HEK293 (cell line): ENCODE results near the gene CACNA1H.

Experiments
- CTCF ChIA-PET: fragments of 350-600 bp; formaldehyde crosslinking; extraction: SDS; loops from one replicate; lab custom pipeline; 2021; ENCODE audit warnings: antibody characterized with exemption; lab: Yijun Ruan, JAX
- POLR2A ChIA-PET: fragments of 300-600 bp; formaldehyde crosslinking; extraction: SDS; loops from one replicate; lab custom pipeline; 2020; ENCODE audit warnings: antibody characterized with exemption, inconsistent platforms; lab: Yijun Ruan, JAX
- H3K27ac ChIP-seq: fragments of 200-500 bp; sonication (Bioruptor generic); 2 replicates; pipeline ENCODE4 v1.5.1; 2014; ENCODE audit warnings: low read depth, low read length, control low read depth, inconsistent platforms; ENCODE audit errors: extremely low read depth
- H3K36me3 ChIP-seq, 2 experiments: fragments of 200-500 bp in 1 of 2; sonication (Bioruptor generic) in 1 of 2; 1 replicate in 1 of 2; 2 replicates in 1 of 2; pipeline ENCODE4 v1.5.1; 2014 to 2017; ENCODE audit warnings: inconsistent platforms in 2 of 2, low read length in 2 of 2; ENCODE audit not compliant: control insufficient read depth in 2 of 2, insufficient read depth in 1 of 2
- H3K4me1 ChIP-seq: fragments of 200-500 bp; sonication (Bioruptor generic); 2 replicates; pipeline ENCODE4 v1.5.1; 2014; ENCODE audit warnings: mild to moderate bottlenecking, low read length, inconsistent platforms; ENCODE audit not compliant: control insufficient read depth, insufficient read depth
- H3K4me3 ChIP-seq: 2 replicates; pipeline ENCODE4 v1.5.1; 2011; ENCODE audit warnings: low read depth, mild to moderate bottlenecking, control low read depth, low read length, moderate library complexity
- H3K9me3 ChIP-seq: fragments of 200-500 bp; sonication (Bioruptor generic); 2 replicates; pipeline ENCODE4 v1.5.1; 2014; ENCODE audit warnings: low read depth, low read length, inconsistent platforms; ENCODE audit not compliant: control insufficient read depth, insufficient read depth
- GLIS2 ChIP-seq: fragments of 450-650 bp; formaldehyde crosslinking; IDR thresholded peaks from 2 replicates; pipeline ENCODE4 v1.5.1; 2016; ENCODE audit warnings: missing biosample characterization, missing genetic modification characterization
- KLF1 ChIP-seq: fragments of 450-650 bp; formaldehyde crosslinking; IDR thresholded peaks from 2 replicates; pipeline ENCODE4 v1.5.1; 2016; ENCODE audit warnings: missing biosample characterization, missing genetic modification characterization
- OVOL3 ChIP-seq: fragments of 450-650 bp; formaldehyde crosslinking; IDR thresholded peaks from 2 replicates; pipeline ENCODE4 v1.5.1; 2016; ENCODE audit warnings: missing biosample characterization, missing genetic modification characterization
- RBAK ChIP-seq: fragments of 450-650 bp; formaldehyde crosslinking; IDR thresholded peaks from 2 replicates; pipeline ENCODE4 v1.5.1; 2016; ENCODE audit warnings: missing biosample characterization, missing genetic modification characterization
- SALL2 ChIP-seq: fragments of 450-650 bp; formaldehyde crosslinking; IDR thresholded peaks from 2 replicates; pipeline ENCODE4 v1.5.0; 2017; ENCODE audit warnings: missing biosample characterization, mild to moderate bottlenecking, missing genetic modification characterization, borderline replicate concordance
- ZNF112 ChIP-seq: fragments of 450-650 bp; formaldehyde crosslinking; IDR thresholded peaks from 2 replicates; pipeline ENCODE4 v1.5.0; 2017; ENCODE audit warnings: missing biosample characterization, missing genetic modification characterization
- ZNF157 ChIP-seq: fragments of 450-650 bp; formaldehyde crosslinking; IDR thresholded peaks from 2 replicates; pipeline ENCODE4 v1.5.1; 2016; ENCODE audit warnings: missing biosample characterization, missing genetic modification characterization
- ZNF571 ChIP-seq: fragments of 450-650 bp; formaldehyde crosslinking; IDR thresholded peaks from 2 replicates; pipeline ENCODE4 v1.5.0; 2017; ENCODE audit warnings: missing biosample characterization, missing genetic modification characterization
- ZNF777 ChIP-seq: fragments of 450-650 bp; formaldehyde crosslinking; IDR thresholded peaks from 2 replicates; pipeline ENCODE4 v1.5.1; 2017; ENCODE audit warnings: missing biosample characterization, missing genetic modification characterization, borderline replicate concordance
- TF ChIP-seq, protein P1 (sequence below): fragments of 450-650 bp; formaldehyde crosslinking; IDR thresholded peaks from 2 replicates; pipeline ENCODE4 v1.5.1; 2016; ENCODE audit warnings: missing biosample characterization, missing genetic modification characterization
- TF ChIP-seq, protein P2 (sequence below): fragments of 450-650 bp; formaldehyde crosslinking; IDR thresholded peaks from 2 replicates; pipeline ENCODE4 v1.5.1; 2016; ENCODE audit warnings: missing biosample characterization, missing genetic modification characterization
- TF ChIP-seq, protein P3 (sequence below): fragments of 450-650 bp; formaldehyde crosslinking; IDR thresholded peaks from 2 replicates; pipeline ENCODE4 v1.5.1; 2016; ENCODE audit warnings: missing biosample characterization, missing genetic modification characterization
- TF ChIP-seq, protein P4 (sequence below): fragments of 450-650 bp; formaldehyde crosslinking; IDR thresholded peaks from 2 replicates; pipeline ENCODE4 v1.5.1; 2016; ENCODE audit warnings: missing biosample characterization, missing genetic modification characterization
- TF ChIP-seq, protein P5 (sequence below): fragments of 450-650 bp; formaldehyde crosslinking; IDR thresholded peaks from 2 replicates; pipeline ENCODE4 v1.5.1; 2016; ENCODE audit warnings: missing biosample characterization, missing genetic modification characterization

The CACNA1H gene

DNA sequence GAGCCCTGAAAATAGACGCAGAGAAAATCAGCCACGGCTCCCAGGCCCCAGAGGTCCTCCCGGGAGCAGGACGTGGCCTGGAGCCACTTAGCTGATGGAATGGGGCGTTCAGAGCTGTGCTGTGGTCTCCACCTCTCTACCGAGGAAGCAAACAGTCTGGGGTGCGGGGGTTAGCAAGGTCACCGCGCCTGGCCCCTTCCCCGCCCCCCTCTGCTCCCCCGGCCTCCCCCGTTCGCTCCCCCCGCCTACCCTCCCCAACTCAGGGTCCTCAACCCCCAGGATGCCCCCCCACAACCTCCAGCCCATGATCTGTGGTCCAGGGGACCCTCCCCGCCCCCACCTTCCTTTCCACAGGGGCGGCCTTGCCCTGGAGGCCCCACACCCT, 36.2 kb upstream of the CACNA1H start (continued):
- TF ChIP-seq, protein P1, sequence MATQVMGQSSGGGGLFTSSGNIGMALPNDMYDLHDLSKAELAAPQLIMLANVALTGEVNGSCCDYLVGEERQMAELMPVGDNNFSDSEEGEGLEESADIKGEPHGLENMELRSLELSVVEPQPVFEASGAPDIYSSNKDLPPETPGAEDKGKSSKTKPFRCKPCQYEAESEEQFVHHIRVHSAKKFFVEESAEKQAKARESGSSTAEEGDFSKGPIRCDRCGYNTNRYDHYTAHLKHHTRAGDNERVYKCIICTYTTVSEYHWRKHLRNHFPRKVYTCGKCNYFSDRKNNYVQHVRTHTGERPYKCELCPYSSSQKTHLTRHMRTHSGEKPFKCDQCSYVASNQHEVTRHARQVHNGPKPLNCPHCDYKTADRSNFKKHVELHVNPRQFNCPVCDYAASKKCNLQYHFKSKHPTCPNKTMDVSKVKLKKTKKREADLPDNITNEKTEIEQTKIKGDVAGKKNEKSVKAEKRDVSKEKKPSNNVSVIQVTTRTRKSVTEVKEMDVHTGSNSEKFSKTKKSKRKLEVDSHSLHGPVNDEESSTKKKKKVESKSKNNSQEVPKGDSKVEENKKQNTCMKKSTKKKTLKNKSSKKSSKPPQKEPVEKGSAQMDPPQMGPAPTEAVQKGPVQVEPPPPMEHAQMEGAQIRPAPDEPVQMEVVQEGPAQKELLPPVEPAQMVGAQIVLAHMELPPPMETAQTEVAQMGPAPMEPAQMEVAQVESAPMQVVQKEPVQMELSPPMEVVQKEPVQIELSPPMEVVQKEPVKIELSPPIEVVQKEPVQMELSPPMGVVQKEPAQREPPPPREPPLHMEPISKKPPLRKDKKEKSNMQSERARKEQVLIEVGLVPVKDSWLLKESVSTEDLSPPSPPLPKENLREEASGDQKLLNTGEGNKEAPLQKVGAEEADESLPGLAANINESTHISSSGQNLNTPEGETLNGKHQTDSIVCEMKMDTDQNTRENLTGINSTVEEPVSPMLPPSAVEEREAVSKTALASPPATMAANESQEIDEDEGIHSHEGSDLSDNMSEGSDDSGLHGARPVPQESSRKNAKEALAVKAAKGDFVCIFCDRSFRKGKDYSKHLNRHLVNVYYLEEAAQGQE (tag by site-specific recombination): no peak
- TF ChIP-seq, protein P2, sequence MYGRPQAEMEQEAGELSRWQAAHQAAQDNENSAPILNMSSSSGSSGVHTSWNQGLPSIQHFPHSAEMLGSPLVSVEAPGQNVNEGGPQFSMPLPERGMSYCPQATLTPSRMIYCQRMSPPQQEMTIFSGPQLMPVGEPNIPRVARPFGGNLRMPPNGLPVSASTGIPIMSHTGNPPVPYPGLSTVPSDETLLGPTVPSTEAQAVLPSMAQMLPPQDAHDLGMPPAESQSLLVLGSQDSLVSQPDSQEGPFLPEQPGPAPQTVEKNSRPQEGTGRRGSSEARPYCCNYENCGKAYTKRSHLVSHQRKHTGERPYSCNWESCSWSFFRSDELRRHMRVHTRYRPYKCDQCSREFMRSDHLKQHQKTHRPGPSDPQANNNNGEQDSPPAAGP (tag by site-specific recombination): no peak
- TF ChIP-seq GLIS2 (tag by site-specific recombination): no peak
- TF ChIP-seq, all 188 proteins: peak for 0

DNA sequence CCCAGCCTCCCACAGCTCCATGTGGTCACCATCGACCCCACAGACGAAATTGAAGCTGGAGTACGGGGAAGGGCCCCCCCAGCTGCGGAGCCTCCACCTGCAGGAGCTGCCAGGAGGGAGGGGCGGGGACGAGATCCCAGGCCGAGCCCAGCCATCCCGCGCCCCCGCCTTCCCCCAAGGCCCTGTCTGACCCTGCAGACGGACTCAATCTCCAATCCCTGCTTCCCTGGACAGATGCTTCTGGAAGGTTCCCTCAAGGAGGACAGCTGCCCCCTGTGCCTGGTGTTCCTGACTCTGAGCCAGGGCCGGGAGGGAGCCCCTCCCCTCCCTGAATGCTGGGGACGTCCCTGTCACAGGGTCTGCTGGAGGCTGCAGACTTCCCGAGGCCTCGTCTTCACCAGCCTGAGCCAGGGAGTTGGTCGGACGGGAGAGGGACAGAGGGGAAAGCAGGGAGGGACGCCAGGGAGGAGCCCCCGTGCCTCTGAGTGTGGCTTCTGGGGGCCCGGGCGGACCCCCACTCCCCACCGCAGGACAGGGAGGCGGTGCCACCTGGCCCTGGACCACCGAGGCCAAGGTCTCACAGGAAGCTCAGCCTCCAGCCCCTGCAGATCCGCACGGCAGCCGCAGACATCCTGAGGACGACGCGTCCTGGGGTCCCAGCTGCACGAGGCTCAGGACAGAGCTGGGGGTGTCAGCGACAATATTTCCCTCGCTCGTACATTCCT, 35.6 kb upstream of the CACNA1H start:
- Histone ChIP-seq H3K9me3 (no peaks in the 10 kb centered on the region), H3K27ac (no peak overlapping the region), H3K4me3 (no peak overlapping the region), H3K36me3 (no peaks in the 10 kb centered on the region), H3K4me1 (no peaks in the 10 kb centered on the region)
- CTCF ChIA-PET: interaction anchor here (0.7 kb wide), 1 partner anchor 9 kb away, joined by 3 read pairs; no protein-coding TSS in a partner anchor
- TF ChIP-seq ZNF777 (tag by site-specific recombination) (no peak), KLF1 (tag by site-specific recombination) (peak; percentile 33)
- TF ChIP-seq, protein P3, sequence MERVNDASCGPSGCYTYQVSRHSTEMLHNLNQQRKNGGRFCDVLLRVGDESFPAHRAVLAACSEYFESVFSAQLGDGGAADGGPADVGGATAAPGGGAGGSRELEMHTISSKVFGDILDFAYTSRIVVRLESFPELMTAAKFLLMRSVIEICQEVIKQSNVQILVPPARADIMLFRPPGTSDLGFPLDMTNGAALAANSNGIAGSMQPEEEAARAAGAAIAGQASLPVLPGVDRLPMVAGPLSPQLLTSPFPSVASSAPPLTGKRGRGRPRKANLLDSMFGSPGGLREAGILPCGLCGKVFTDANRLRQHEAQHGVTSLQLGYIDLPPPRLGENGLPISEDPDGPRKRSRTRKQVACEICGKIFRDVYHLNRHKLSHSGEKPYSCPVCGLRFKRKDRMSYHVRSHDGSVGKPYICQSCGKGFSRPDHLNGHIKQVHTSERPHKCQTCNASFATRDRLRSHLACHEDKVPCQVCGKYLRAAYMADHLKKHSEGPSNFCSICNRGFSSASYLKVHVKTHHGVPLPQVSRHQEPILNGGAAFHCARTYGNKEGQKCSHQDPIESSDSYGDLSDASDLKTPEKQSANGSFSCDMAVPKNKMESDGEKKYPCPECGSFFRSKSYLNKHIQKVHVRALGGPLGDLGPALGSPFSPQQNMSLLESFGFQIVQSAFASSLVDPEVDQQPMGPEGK (tag by site-specific recombination): peak; percentile 23; the same call in 1 of the 2 replicates
- TF ChIP-seq, protein P4, sequence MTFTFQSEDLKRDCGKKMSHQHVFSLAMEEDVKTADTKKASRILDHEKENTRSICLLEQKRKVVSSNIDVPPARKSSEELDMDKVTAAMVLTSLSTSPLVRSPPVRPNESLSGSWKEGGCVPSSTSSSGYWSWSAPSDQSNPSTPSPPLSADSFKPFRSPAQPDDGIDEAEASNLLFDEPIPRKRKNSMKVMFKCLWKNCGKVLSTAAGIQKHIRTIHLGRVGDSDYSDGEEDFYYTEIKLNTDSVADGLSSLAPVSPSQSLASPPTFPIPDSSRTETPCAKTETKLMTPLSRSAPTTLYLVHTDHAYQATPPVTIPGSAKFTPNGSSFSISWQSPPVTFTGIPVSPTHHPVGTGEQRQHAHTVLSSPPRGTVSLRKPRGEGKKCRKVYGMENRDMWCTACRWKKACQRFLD (tag by site-specific recombination): no peak
- POLR2A ChIA-PET: no interaction called here

DNA sequence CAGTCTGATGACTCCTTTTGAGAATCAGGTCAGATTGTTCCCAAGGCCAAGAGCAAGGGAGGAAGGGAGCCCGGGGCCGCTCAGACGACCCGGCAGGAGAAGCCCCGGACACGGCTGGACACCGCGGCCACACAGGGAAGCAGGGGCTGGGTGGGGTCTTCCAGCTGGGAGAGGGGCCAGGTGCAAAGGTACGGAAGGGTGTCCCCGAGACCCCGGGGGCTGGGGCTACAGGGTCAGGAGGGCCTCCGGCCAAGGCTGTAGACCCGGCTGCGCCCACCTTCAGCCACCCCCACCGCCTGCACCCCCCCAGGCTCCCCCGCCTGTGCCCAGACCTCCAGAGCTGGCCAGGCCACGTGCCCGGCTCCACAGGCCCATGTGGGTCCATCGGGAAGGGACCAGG, 35.0 kb upstream of the CACNA1H start:
- H3K9me3 ChIP-seq: no peaks in the 10 kb centered on the region
- H3K4me1 ChIP-seq: no peaks in the 10 kb centered on the region
- no peaks in the 10 kb centered on the region for H3K36me3 ChIP-seq
- ChIA-PET CTCF (interaction anchor here (0.7 kb wide), 1 partner anchor 9 kb away, joined by 3 read pairs; no protein-coding TSS in a partner anchor), POLR2A (no interaction called here)
- H3K27ac ChIP-seq: no peak overlapping the region
- no peak overlapping the region for H3K4me3 ChIP-seq
- no peak for TF ChIP-seq ZNF157 (tag by site-specific recombination)
- TF ChIP-seq, protein P5, sequence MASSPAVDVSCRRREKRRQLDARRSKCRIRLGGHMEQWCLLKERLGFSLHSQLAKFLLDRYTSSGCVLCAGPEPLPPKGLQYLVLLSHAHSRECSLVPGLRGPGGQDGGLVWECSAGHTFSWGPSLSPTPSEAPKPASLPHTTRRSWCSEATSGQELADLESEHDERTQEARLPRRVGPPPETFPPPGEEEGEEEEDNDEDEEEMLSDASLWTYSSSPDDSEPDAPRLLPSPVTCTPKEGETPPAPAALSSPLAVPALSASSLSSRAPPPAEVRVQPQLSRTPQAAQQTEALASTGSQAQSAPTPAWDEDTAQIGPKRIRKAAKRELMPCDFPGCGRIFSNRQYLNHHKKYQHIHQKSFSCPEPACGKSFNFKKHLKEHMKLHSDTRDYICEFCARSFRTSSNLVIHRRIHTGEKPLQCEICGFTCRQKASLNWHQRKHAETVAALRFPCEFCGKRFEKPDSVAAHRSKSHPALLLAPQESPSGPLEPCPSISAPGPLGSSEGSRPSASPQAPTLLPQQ (tag by site-specific recombination): no peak
- no peak for TF ChIP-seq RBAK
- TF ChIP-seq, protein P1 (tag by site-specific recombination): no peak
- no peak for TF ChIP-seq ZNF571
- TF ChIP-seq OVOL3 (tag by site-specific recombination): no peak
- no peak for TF ChIP-seq ZNF112
- no peak for TF ChIP-seq KLF1 (tag by site-specific recombination)
- no peak for TF ChIP-seq SALL2
